ENCODE results near the gene CAPN13. TPM values are rescaled to one million over a fixed set of nuclear protein-coding genes. Genes with fewer than 3 reads are reported as not detected.

The CAPN13 gene, protein sequence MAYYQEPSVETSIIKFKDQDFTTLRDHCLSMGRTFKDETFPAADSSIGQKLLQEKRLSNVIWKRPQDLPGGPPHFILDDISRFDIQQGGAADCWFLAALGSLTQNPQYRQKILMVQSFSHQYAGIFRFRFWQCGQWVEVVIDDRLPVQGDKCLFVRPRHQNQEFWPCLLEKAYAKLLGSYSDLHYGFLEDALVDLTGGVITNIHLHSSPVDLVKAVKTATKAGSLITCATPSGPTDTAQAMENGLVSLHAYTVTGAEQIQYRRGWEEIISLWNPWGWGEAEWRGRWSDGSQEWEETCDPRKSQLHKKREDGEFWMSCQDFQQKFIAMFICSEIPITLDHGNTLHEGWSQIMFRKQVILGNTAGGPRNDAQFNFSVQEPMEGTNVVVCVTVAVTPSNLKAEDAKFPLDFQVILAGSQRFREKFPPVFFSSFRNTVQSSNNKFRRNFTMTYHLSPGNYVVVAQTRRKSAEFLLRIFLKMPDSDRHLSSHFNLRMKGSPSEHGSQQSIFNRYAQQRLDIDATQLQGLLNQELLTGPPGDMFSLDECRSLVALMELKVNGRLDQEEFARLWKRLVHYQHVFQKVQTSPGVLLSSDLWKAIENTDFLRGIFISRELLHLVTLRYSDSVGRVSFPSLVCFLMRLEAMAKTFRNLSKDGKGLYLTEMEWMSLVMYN
- 19.7 TPM for polyA plus RNA-seq
- long read RNA-seq, donor 1, result 0 reads
- long read RNA-seq, donor 2, result 0 reads
- long read RNA-seq, donor 3, result 0 reads
- long read RNA-seq, donor 4, result 0 reads
- long read RNA-seq, donor 5, result 0 reads
- long read RNA-seq, donor 6, result 0 reads
- long read RNA-seq, donor 7, result 0 reads
- long read RNA-seq, donor 8, result 0 reads
- long read RNA-seq, donor 9, result 0 reads
- long read RNA-seq, donor 10, result 0 reads
- long read RNA-seq, donor 11, result 0 reads

DNA sequence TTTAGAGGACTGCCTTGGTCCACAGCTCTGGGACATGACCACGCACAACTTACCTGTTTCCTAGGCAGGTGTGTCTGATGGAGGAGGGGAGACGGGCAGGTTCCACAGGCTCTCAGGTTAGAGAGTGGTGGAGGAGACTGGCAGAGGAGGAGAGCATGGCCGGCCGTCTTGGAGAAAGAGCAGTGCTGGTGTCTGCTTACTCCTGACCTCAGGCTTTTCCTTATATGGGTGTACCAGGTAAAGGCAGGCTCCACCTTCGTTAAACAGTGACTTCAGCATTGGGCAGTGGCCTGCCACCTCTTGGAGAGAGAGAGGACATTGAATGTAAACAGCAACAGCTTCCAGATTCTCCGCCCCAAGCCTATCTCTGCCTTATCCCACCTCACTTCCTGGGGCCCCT, at the start of gene CAPN13:
Gene CAPN13 (minus strand): TSS at position 198 of the 400 bp plus-strand sequence. CDS start 20,121 bp downstream, outside the sequence.
- no CpG with 5 or more reads among the region's 6 CpGs for WGBS (ENCODE audit: insufficient coverage, low lambda C conversion rate)
- peak; percentile 79 to 91 for DNase-seq
- Histone ChIP-seq H3K27ac (ENCODE audit: low read length) (peak within 1 kb of the TSS; percentile 63), H3K36me3 (ENCODE audit: control insufficient read depth, insufficient read depth, low read length) (no peaks in the 10 kb centered on the region), H3K9me3 (ENCODE audit: control insufficient read depth, low read depth, low read length) (no peaks in the 10 kb centered on the region), H3K4me3 (ENCODE audit: low read length) (no peak within 1 kb of the TSS), H3K4me1 (ENCODE audit: control insufficient read depth, insufficient read depth, low read length) (peaks cover 4% of the 10 kb centered on the region), H3K27me3 (ENCODE audit: control insufficient read depth, insufficient read depth, low read length) (no peaks in the 10 kb centered on the region)

DNA sequence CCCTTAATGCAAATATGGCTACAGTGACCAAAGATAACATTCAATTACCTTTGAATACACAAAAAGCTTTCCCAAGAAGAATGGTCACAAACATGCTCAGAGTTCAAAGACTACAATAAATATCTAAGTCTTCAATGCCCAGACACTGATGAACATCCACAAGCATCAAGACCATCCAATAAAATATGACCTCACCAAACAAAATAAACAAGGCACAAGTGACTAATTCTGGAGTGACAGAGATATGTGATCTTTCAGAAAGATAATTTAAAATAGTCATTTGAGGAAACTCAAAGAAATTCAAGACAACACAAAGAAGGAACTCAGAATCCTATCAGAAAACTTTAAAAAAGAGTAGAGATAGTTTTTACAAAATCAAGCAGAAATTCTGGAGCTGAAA, 40.6 kb upstream of the CAPN13 start:
- Histone ChIP-seq H3K27me3 (ENCODE audit: control insufficient read depth, insufficient read depth, low read length) (no peaks in the 10 kb centered on the region), H3K4me3 (ENCODE audit: low read length) (no peak overlapping the region), H3K27ac (ENCODE audit: low read length) (no peak overlapping the region)

DNA sequence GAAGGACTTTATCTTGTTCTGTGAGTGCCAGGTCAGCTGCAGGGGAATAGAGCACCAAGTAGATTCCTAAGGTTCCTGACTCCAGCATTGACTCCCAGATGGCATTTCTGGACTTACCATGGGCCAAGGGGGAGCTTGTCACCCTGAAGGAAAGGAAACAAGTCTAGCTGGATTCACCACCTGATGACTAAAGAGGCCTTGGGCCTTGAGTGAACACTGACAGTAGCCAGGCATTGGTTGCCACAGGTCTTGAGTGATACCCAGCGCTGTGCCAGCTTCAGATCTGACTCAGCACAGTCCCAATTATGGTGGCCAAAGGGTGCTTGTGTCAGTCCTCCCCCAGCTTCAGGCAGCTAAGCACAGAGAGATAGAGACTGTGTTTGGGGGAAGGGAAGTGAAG, 40.1 kb upstream of the CAPN13 start:
- H3K36me3 ChIP-seq (ENCODE audit: control insufficient read depth, insufficient read depth, low read length), result no peaks in the 10 kb centered on the region
- no peak for DNase-seq
- whole genome bisulfite sequencing (ENCODE audit: insufficient coverage, low lambda C conversion rate), result no CpG with 5 or more reads among the region's 1 CpG
- H3K27ac ChIP-seq (ENCODE audit: low read length), result no peak overlapping the region
- H3K4me1 ChIP-seq (ENCODE audit: control insufficient read depth, insufficient read depth, low read length), result no peaks in the 10 kb centered on the region
- no peak overlapping the region for H3K4me3 ChIP-seq (ENCODE audit: low read length)
- H3K27me3 ChIP-seq (ENCODE audit: control insufficient read depth, insufficient read depth, low read length), result no peaks in the 10 kb centered on the region
- no peaks in the 10 kb centered on the region for H3K9me3 ChIP-seq (ENCODE audit: control insufficient read depth, low read depth, low read length)

More for the DNA sequence above, 40.6 kb upstream of the CAPN13 start:
- H3K4me1 ChIP-seq (ENCODE audit: control insufficient read depth, insufficient read depth, low read length), result no peaks in the 10 kb centered on the region
- no peaks in the 10 kb centered on the region for H3K9me3 ChIP-seq (ENCODE audit: control insufficient read depth, low read depth, low read length)
- no peaks in the 10 kb centered on the region for H3K36me3 ChIP-seq (ENCODE audit: control insufficient read depth, insufficient read depth, low read length)
- no peak for DNase-seq

DNA sequence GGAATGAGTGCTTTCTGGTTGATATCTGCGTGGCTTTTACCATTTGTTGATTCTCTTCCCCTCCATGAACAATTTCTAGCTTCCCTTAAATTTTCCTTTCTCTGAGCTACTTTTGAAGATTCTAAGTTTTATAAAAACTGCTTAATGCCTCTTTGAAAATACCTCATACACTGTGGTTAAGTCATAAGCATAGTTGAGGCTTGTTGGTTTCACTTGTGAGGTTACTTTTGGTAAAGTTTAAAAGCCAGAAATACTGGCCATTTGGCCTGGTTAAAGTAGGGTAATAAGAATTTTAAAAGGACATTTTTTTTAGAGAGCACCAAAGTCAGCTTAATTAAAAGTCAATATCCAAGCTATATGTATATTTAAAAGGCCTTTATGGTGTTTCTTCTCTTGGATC, 21.3 kb upstream of the CAPN13 start:
- Histone ChIP-seq H3K27ac (ENCODE audit: low read length) (no peak overlapping the region), H3K36me3 (ENCODE audit: control insufficient read depth, insufficient read depth, low read length) (no peaks in the 10 kb centered on the region), H3K27me3 (ENCODE audit: control insufficient read depth, insufficient read depth, low read length) (no peaks in the 10 kb centered on the region), H3K4me3 (ENCODE audit: low read length) (no peak overlapping the region), H3K4me1 (ENCODE audit: control insufficient read depth, insufficient read depth, low read length) (no peaks in the 10 kb centered on the region), H3K9me3 (ENCODE audit: control insufficient read depth, low read depth, low read length) (no peaks in the 10 kb centered on the region)
- 40% methylated on average over 1 of the region's 1 CpG for WGBS (ENCODE audit: insufficient coverage, low lambda C conversion rate)
- DNase-seq, result no peak

DNA sequence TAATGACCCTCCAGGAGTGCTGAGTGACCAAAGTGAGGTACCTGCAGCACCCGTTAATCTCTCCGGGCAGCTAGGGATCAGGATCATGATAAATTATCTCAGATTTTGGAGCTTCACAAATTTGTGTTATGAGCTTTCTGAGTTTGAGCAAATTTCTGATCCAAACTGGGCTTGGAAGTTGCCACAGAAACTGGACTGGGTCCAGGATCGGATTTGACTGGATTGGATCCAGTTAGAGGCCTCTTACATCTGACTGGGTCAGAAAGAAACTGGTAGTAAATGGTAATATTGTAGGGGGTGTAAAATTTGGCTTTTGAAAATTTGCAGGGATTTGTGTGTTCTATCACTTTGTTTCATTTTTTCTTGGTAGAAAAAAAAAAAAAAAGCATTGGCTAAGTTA, 19.7 kb upstream of the CAPN13 start:
- H3K27ac ChIP-seq (ENCODE audit: low read length), result no peak overlapping the region
- H3K9me3 ChIP-seq (ENCODE audit: control insufficient read depth, low read depth, low read length), result no peaks in the 10 kb centered on the region
- no peaks in the 10 kb centered on the region for H3K36me3 ChIP-seq (ENCODE audit: control insufficient read depth, insufficient read depth, low read length)
- 100% methylated on average over 1 of the region's 3 CpGs for WGBS (ENCODE audit: insufficient coverage, low lambda C conversion rate)
- H3K27me3 ChIP-seq (ENCODE audit: control insufficient read depth, insufficient read depth, low read length), result no peaks in the 10 kb centered on the region
- no peak for DNase-seq
- no peaks in the 10 kb centered on the region for H3K4me1 ChIP-seq (ENCODE audit: control insufficient read depth, insufficient read depth, low read length)
- no peak overlapping the region for H3K4me3 ChIP-seq (ENCODE audit: low read length)

DNA sequence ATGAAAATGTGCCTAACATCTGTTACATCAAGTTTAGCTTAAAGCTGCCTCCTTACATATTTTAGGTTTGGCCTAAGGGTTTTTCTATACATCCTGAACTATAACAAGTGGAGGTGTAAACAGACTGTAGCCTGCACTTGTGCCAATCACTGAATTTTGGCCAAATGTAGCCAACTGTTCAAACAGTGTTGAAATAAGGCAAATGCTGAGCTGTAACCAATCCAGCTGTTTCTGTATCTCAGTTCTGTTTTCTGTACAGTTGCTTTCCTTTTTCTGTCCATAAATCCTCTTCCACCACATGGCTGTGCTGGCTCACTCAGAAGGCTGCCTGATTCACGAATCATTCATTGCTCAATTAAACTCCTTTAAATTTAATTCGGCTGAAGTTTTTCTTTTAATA, 19.2 kb upstream of the CAPN13 start:
- H3K36me3 ChIP-seq (ENCODE audit: control insufficient read depth, insufficient read depth, low read length), result no peaks in the 10 kb centered on the region
- H3K4me1 ChIP-seq (ENCODE audit: control insufficient read depth, insufficient read depth, low read length), result no peaks in the 10 kb centered on the region
- no peaks in the 10 kb centered on the region for H3K9me3 ChIP-seq (ENCODE audit: control insufficient read depth, low read depth, low read length)
- no peak for DNase-seq
- no peak overlapping the region for H3K4me3 ChIP-seq (ENCODE audit: low read length)
- H3K27me3 ChIP-seq (ENCODE audit: control insufficient read depth, insufficient read depth, low read length), result no peaks in the 10 kb centered on the region
- no CpG with 5 or more reads among the region's 2 CpGs for WGBS (ENCODE audit: insufficient coverage, low lambda C conversion rate)
- H3K27ac ChIP-seq (ENCODE audit: low read length), result no peak overlapping the region

DNA sequence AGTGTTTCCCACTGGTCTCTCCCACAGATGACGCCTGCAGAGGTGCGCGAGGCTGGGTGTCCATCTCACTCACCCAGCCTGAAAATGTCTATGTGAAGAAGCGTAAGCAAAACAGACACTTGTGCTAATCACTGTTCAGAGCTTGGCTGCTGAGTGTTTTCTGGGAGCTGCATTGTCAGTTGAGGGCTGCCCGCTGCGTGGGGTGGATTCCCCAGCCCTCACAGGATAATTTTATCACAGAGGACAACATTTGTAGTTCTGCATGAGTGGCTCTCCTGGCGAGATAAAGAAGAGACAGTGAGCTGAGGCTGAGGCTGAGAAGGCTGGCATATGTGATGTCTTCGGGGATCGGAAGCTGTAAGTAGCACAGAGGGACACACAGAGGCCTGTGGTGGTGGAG, 16.2 kb upstream of the CAPN13 start:
- Histone ChIP-seq H3K4me3 (ENCODE audit: low read length) (no peak overlapping the region), H3K27me3 (ENCODE audit: control insufficient read depth, insufficient read depth, low read length) (no peaks in the 10 kb centered on the region), H3K4me1 (ENCODE audit: control insufficient read depth, insufficient read depth, low read length) (no peaks in the 10 kb centered on the region), H3K27ac (ENCODE audit: low read length) (no peak overlapping the region), H3K36me3 (ENCODE audit: control insufficient read depth, insufficient read depth, low read length) (no peaks in the 10 kb centered on the region), H3K9me3 (ENCODE audit: control insufficient read depth, low read depth, low read length) (no peaks in the 10 kb centered on the region)
- no CpG with 5 or more reads among the region's 9 CpGs for WGBS (ENCODE audit: insufficient coverage, low lambda C conversion rate)
- DNase-seq, result no peak

DNA sequence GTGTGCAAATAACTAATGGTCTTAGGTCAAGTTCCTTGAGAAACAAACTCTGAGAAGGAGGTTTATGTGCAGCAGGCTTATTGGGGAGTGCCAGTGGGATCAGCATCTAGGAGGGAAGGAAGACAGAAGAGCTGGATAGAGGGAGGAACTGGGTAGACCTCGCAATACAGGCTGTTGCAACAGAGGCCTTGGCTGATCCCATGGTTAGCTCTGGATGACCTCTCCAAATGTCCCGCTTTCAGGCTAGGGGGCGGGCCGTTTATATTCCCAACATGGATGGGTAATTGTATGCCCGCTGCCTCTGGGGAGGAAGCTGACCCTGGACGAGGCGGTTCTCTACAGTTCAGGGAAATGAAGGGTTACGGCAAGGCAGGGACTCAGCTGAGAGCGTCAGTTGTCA, 14.7 kb upstream of the CAPN13 start:
- no CpG with 5 or more reads among the region's 9 CpGs for WGBS (ENCODE audit: insufficient coverage, low lambda C conversion rate)
- Histone ChIP-seq H3K36me3 (ENCODE audit: control insufficient read depth, insufficient read depth, low read length) (no peaks in the 10 kb centered on the region), H3K9me3 (ENCODE audit: control insufficient read depth, low read depth, low read length) (no peaks in the 10 kb centered on the region), H3K27ac (ENCODE audit: low read length) (no peak overlapping the region), H3K4me1 (ENCODE audit: control insufficient read depth, insufficient read depth, low read length) (no peaks in the 10 kb centered on the region), H3K4me3 (ENCODE audit: low read length) (no peak overlapping the region), H3K27me3 (ENCODE audit: control insufficient read depth, insufficient read depth, low read length) (no peaks in the 10 kb centered on the region)
- no peak for DNase-seq

DNA sequence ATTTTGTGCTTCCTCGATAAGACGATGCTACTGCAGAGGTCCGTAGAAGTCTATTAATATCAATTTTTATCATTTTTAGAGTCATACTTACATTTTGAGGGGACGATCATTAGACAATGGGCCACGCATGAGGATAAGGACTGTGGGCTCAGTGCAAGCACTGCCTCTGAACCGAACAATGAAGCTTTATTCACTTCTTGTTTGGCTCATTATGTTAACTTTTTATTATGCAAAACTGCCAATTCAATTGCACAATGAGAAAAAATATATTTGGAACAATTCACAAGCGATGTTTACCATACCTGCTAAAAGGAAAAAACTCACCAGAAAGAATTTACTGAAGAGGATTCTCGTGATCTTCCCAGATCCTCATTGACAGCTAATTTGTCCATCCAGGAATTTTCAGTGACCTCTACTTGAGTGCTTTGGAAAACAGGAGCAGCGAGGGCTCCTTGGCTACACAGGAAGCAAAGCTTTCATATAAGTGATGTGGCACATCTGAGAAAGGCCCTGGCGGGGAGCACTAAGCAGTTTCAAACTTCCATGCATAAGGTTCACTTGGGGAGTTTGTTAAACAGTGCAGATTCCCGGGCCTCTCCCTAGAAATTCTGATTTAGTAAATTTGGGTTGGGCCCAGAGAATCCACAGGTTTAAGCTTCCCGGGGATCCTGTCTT, 13.3 kb upstream of the CAPN13 start:
- Histone ChIP-seq H3K27me3 (ENCODE audit: control insufficient read depth, insufficient read depth, low read length) (no peaks in the 10 kb centered on the region), H3K9me3 (ENCODE audit: control insufficient read depth, low read depth, low read length) (no peaks in the 10 kb centered on the region), H3K4me3 (ENCODE audit: low read length) (no peak overlapping the region), H3K27ac (ENCODE audit: low read length) (no peak overlapping the region), H3K36me3 (ENCODE audit: control insufficient read depth, insufficient read depth, low read length) (no peaks in the 10 kb centered on the region), H3K4me1 (ENCODE audit: control insufficient read depth, insufficient read depth, low read length) (no peaks in the 10 kb centered on the region)
- WGBS (ENCODE audit: insufficient coverage, low lambda C conversion rate), result 90% methylated on average over 4 of the region's 12 CpGs
- DNase-seq, result no peak

DNA sequence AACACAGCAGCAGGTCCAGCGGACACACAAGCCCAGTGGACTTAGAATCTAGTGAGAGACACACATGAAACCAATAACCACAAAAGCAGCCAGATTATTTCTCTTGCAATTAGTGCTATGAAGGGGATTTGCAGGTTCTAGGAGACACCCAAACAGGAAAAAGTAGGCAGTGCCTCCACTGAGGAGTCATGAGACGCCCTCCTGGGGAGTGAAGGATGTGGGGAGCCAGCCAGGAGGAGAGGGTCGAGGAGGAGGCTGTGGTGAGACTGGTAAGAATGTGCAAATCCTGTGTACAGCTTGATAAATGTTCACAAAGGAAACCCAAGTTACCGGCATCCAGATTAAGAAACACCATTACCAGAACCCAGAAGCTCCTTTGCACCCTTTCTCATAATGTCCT, 2.7 kb upstream of the CAPN13 start:
- no peak for DNase-seq
- Histone ChIP-seq H3K4me3 (ENCODE audit: low read length) (no peak overlapping the region), H3K36me3 (ENCODE audit: control insufficient read depth, insufficient read depth, low read length) (no peaks in the 10 kb centered on the region), H3K27me3 (ENCODE audit: control insufficient read depth, insufficient read depth, low read length) (no peaks in the 10 kb centered on the region), H3K4me1 (ENCODE audit: control insufficient read depth, insufficient read depth, low read length) (peaks cover 4% of the 10 kb centered on the region), H3K9me3 (ENCODE audit: control insufficient read depth, low read depth, low read length) (no peaks in the 10 kb centered on the region), H3K27ac (ENCODE audit: low read length) (no peak overlapping the region)
- no CpG with 5 or more reads among the region's 4 CpGs for WGBS (ENCODE audit: insufficient coverage, low lambda C conversion rate)

All from large intestine (tissue), 12 donors.